ENCODE data around the gene CD244. TPM values are rescaled to one million over a fixed set of nuclear protein-coding genes. Genes with fewer than 3 reads are reported as not detected.

Gene CD244
- total RNA-seq, 2 donors from 2014 or later, result 0.55 to 1.1 TPM

DNA sequence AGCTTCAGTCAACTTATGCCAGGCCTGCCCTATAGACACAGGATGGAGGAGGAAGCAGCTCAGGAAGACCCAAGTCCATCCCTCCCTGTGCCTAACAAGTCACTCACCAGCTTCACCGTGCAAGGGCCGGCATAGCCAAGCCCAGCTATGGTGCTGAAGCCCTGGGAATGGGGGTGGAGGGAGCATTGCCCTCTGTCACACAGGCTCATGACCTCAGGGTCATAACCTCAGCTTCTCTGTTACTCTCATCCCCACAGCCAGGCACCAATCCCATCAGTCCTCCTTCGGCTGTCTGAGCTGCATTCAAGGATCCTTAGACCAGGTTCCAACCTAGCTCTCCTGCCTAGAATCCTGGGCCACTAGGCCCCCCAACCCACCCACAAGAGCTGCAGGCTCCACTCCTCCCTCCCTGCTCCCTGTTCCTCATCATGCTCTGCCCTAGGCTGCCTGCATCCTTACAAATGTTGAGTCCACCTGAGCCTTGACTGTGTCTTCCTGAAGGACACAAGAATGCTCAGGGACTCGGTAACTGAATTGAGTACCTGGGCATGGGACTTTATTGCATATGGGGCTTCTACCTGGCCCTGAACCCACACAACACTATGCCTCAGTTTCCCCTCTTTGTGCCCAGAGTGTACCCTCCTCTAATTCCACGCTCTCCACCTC is 1.7 kb downstream of the CD244 start:
- TF ChIP-seq POLR2A (IDR thresholded peaks at IDR 0.05), result no peak
- TF ChIP-seq, protein P1, sequence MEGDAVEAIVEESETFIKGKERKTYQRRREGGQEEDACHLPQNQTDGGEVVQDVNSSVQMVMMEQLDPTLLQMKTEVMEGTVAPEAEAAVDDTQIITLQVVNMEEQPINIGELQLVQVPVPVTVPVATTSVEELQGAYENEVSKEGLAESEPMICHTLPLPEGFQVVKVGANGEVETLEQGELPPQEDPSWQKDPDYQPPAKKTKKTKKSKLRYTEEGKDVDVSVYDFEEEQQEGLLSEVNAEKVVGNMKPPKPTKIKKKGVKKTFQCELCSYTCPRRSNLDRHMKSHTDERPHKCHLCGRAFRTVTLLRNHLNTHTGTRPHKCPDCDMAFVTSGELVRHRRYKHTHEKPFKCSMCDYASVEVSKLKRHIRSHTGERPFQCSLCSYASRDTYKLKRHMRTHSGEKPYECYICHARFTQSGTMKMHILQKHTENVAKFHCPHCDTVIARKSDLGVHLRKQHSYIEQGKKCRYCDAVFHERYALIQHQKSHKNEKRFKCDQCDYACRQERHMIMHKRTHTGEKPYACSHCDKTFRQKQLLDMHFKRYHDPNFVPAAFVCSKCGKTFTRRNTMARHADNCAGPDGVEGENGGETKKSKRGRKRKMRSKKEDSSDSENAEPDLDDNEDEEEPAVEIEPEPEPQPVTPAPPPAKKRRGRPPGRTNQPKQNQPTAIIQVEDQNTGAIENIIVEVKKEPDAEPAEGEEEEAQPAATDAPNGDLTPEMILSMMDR (IDR thresholded peaks at IDR 0.05), result no peak
- no peak for TF ChIP-seq POLR2AphosphoS5 (IDR thresholded peaks at IDR 0.05)
- Histone ChIP-seq H3K9me3 (no peaks in the 10 kb centered on the region), H3K27ac (no peak overlapping the region), H3K4me3 (no peak overlapping the region), H3K27me3 (replicated peaks; ENCODE audit: insufficient read depth) (no peaks in the 10 kb centered on the region), H3K36me3 (no peaks in the 10 kb centered on the region), H3K4me1 (replicated peaks) (no peaks in the 10 kb centered on the region)
- intact Hi-C loops (cut with DNase I), result no loop called here
- WGBS, result 73% methylated on average over 5 of the region's 5 CpGs
- DNase-seq (ENCODE audit: low spot score), result no peak

DNA sequence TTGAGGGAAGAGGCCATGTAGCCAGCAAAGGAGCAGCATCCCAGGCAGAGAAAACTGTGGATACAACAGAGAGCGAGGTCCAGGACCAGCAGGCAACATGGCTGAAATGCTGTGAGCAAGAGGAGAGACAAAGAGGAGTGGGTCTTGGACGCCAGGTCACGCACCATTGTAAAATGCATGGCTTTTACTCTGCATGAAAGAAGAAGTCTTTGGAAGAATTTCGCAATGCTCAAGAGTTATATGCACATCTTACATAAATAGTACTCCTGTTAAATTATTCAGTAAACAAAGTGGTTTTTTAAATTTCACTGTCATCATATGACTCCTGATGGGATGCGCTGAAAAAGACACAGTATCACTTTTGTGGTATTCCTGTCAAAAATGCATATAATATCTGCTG is 3.5 kb downstream of the CD244 start:
- DNase-seq (ENCODE audit: low spot score), result no peak
- Histone ChIP-seq H3K4me1 (replicated peaks) (no peaks in the 10 kb centered on the region), H3K4me3 (no peak overlapping the region), H3K36me3 (no peaks in the 10 kb centered on the region), H3K27ac (no peak overlapping the region), H3K9me3 (no peaks in the 10 kb centered on the region), H3K27me3 (replicated peaks; ENCODE audit: insufficient read depth) (no peaks in the 10 kb centered on the region)
- no peak for TF ChIP-seq POLR2A (IDR thresholded peaks at IDR 0.05)
- TF ChIP-seq, protein P1 (IDR thresholded peaks at IDR 0.05), result no peak
- 74% methylated on average over 5 of the region's 5 CpGs for WGBS
- intact Hi-C loops (cut with DNase I), result no loop called here

DNA sequence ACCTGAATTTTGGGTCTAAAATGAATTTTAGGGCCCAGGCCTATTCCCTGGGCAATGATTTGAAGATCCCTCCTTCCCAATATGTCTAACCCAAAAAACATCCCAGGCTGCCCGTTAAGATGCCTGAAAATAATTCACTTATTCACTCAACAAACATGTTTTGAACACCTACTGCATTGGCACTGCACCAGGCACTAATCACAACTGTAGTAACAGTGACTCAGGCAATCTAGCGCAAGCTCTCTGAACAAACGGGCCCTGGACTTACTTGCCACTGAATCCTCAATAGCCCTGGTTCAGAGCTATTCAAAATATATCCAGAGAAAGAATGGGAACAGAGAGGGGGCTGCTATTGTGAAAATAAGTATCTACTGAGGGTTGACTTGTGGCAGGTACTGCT is 4.2 kb downstream of the CD244 start:
- Histone ChIP-seq H3K9me3 (no peaks in the 10 kb centered on the region), H3K27me3 (replicated peaks; ENCODE audit: insufficient read depth) (no peaks in the 10 kb centered on the region), H3K4me1 (replicated peaks) (no peaks in the 10 kb centered on the region), H3K4me3 (no peak overlapping the region), H3K27ac (no peak overlapping the region), H3K36me3 (no peaks in the 10 kb centered on the region)
- intact Hi-C loops (cut with DNase I), result no loop called here
- DNase-seq (ENCODE audit: low spot score), result no peak
- no peak for TF ChIP-seq POLR2A (IDR thresholded peaks at IDR 0.05)
- 89% methylated on average over 3 of the region's 3 CpGs for WGBS

DNA sequence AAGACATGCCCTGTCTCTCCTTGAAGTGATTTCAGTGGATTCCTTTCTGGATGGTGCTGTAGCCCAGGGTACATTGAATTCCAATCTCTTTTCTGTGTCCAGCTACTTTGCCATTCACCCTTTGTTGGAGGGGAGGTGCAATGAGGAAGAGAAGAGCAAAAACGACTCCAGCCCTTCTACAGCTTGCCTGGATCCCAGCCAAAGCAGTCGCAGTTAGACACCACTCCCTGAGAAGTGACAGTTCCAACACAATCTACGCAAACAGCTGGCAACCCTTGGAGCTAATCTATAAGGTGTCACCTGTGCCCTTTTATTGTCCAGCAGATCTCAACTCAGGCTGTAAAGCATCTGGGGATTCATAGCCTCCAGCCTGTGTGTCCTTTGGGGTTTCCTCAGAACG is 4.6 kb downstream of the CD244 start:
- no peak for TF ChIP-seq POLR2A (IDR thresholded peaks at IDR 0.05)
- no peak for TF ChIP-seq POLR2AphosphoS5 (IDR thresholded peaks at IDR 0.05)
- TF ChIP-seq, protein P1 (IDR thresholded peaks at IDR 0.05), result no peak
- H3K4me1 ChIP-seq (replicated peaks), result no peaks in the 10 kb centered on the region
- DNase-seq (ENCODE audit: low spot score), result no peak
- no peaks in the 10 kb centered on the region for H3K36me3 ChIP-seq
- no peak overlapping the region for H3K27ac ChIP-seq
- 31% methylated on average over 4 of the region's 4 CpGs for WGBS
- intact Hi-C loops (cut with DNase I), result no loop called here
- no peaks in the 10 kb centered on the region for H3K9me3 ChIP-seq
- no peak overlapping the region for H3K4me3 ChIP-seq
- no peaks in the 10 kb centered on the region for H3K27me3 ChIP-seq (replicated peaks; ENCODE audit: insufficient read depth)

DNA sequence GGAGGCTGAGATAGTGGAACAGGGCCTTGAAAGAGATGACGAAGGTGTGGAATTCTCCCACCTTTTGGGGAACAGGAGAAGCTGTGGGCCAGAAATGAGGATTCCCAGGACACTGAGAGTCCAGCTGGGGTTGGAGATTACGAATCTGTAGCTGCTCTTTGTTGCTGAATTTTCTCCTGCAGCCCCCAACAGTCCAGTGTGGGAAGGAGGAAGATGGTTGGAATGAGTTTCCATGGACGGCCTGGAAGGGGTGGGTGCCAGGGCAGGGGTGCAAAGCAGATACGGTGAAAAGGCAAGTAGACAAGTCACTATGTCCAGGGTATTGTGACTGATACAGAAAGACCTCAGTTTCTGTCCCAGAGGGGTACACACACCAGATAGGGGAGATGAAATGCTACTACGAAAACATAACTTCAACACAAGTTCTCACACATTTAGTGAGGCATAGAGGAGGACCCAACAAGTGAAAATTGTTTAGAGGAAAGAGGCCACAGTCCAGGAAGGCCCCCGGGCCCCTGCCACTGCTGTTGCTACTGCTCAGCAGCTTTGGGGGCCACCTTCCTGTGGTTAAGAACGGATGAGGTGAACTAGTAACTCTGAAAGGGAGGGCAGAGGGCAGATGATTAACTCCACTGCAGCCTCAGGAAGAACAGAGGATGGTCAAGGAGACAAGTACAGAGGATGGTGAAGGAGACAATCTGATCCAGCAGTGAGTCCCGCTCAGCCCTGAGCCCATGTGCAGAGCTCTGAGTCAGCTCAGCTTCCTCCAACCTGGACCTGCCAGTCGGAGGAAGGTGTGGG is 7.3 kb downstream of the CD244 start:
- H3K9me3 ChIP-seq, result no peaks in the 10 kb centered on the region
- DNase-seq (ENCODE audit: low spot score), result no peak
- TF ChIP-seq, protein P1 (IDR thresholded peaks at IDR 0.05), result no peak
- no peak for TF ChIP-seq POLR2AphosphoS5 (IDR thresholded peaks at IDR 0.05)
- no peak for TF ChIP-seq POLR2A (IDR thresholded peaks at IDR 0.05)
- no peak overlapping the region for H3K27ac ChIP-seq
- intact Hi-C loops (cut with DNase I), result no loop called here
- H3K27me3 ChIP-seq (replicated peaks; ENCODE audit: insufficient read depth), result no peaks in the 10 kb centered on the region
- no peaks in the 10 kb centered on the region for H3K4me1 ChIP-seq (replicated peaks)
- H3K4me3 ChIP-seq, result no peak overlapping the region
- no peaks in the 10 kb centered on the region for H3K36me3 ChIP-seq
- WGBS, result 71% methylated on average over 9 of the region's 9 CpGs
